GM12872 (cell line): ENCODE measurements around the gene NAT8.

Experiments
- CTCF ChIP-seq: IDR thresholded peaks from 3 replicates; pipeline ENCODE4 v1.5.1; 2011; ENCODE audit warnings: low read depth, mild to moderate bottlenecking, low read length, moderate library complexity; ENCODE audit not compliant: insufficient read depth

Gene NAT8

GRCh38 chr2:73614997-73615396, 27.2 kb downstream of the NAT8 start:
- TF ChIP-seq CTCF, result no peak

- no peak for TF ChIP-seq CTCF
Observed at GRCh38 chr2:73614105-73614504, 28.1 kb downstream of the NAT8 start.

DNA sequence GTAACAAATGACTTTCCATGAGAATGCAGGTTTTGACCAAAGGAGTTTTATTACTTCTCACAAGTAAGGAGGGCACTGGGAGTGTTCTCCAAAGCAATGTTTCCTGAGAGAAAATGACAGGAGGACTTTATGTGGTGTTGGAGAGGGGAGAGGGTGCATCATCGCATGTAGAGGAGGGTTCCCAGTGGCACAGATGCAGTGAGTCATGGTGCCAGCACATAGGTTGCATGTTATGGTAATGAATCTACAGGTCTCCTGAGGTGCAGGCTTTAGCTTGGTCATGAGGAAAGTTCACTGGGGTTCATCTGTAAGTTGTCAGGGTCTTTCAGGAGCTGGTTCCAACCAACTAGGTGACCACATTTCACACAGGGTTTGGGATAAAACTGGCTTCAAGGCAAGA, 30.4 kb downstream of the NAT8 start:
- no peak for TF ChIP-seq CTCF

- TF ChIP-seq CTCF, result no peak
Observed at GRCh38 chr2:73611193-73611592, 31.0 kb downstream of the NAT8 start.

DNA sequence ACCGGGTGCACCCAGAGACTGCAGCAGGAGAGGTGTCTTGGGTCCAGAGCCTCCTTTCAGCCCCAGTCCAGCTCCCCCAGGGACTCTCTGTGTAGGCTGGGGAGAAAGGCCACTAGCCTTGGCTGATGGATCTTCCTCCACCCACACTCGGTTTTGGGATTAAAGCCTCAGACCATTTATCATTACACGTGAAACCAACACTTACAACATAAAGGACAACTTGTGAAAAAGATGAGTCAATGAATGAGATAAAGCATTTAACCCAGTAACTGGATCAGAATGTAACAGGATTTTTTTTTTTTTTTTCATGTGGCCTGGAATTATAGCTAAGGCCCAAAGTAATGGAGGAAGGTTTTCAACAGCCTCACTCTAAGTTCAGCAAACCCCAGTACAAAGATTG, 32.1 kb downstream of the NAT8 start:
- no peak for TF ChIP-seq CTCF

GRCh38 chr2:73601780-73602179, 40.4 kb downstream of the NAT8 start:
- no peak for TF ChIP-seq CTCF

DNA sequence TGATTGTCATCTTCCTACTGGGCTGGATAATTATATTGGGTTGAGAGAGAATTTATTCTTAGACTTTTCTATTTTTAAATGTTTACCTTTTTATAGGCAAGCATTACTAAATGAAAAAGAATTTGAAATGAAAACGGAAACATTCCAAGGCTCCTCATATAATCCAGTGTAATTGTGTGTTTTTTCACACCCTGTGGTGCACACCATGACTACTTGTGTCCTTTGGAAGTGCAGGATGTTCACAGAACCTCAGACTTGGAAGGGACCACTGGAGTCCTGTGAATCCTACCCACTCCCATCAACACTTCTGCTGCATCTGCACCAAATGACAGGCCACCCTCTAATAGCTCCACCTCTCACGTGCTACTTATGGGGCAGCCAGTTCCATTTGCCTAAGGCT, 48.0 kb downstream of the NAT8 start:
- TF ChIP-seq CTCF, result no peak

GRCh38 chr2:73593680-73594079, 48.5 kb downstream of the NAT8 start:
- TF ChIP-seq CTCF, result no peak
